GM21529 (cell line): ENCODE results near the gene TMEM179.

Experiments used
- ATAC-seq: cut with Tn5 transposase; IDR thresholded peaks from one replicate; pipeline ENCODE4 v1.9.1; 2021; ENCODE audit not compliant: unreplicated experiment

TMEM179 gene

GRCh38 chr14:104546591-104547309 is 57.8 kb downstream of the TMEM179 start:
- ATAC-seq, result no peak

GRCh38 chr14:104545942-104546501 is 58.5 kb downstream of the TMEM179 start:
- ATAC-seq, result no peak

GRCh38 chr14:104545151-104545941 is 59.2 kb downstream of the TMEM179 start:
- ATAC-seq, result no peak

GRCh38 chr14:104544362-104544961 is 60.1 kb downstream of the TMEM179 start:
- ATAC-seq, result no peak

GRCh38 chr14:104542871-104543830 is 61.4 kb downstream of the TMEM179 start:
- ATAC-seq, result no peak

GRCh38 chr14:104541905-104542465 is 62.6 kb downstream of the TMEM179 start:
- ATAC-seq, result no peak
